Psoas muscle (tissue), 8 donors: Measurements from ENCODE around the gene ELOVL5. TPM values are rescaled to one million over a fixed set of nuclear protein-coding genes. Genes with fewer than 3 reads are reported as not detected.
A peak's percentile ranks its signal among the peaks of the same experiment; 100 is the strongest.

Source experiments
- ATAC-seq, 4 donors: fragments of 200-7000 bp; cut with Tn5 transposase; one replicate each; pipeline ENCODE4 v1.9.1; 2020; ENCODE audit warnings: moderate library complexity in 3 of 4, mild to moderate bottlenecking in 2 of 4
- DNase-seq, 2 donors: peaks; one replicate each; pipeline ENCODE4 v3.0.0-alpha.2; 2020
- H3K27ac ChIP-seq: fragments of 200-600 bp; one replicate; pipeline ENCODE4 v1.8.0; 2022
- H3K27me3 ChIP-seq, 3 donors: fragments of 200-600 bp in 1 of 3; one replicate each; pipeline versions ENCODE4 v1.6.1 to v1.8.0; 2013 to 2022; ENCODE audit warnings: low read length in 2 of 3, mild to moderate bottlenecking in 2 of 3, moderate library complexity in 1 of 3; ENCODE audit not compliant: insufficient read depth in 3 of 3
- H3K36me3 ChIP-seq, 2 donors: fragments of 200-600 bp in 1 of 2; one replicate each; pipeline versions ENCODE4 v1.6.1 to v1.8.0; 2013 to 2022; ENCODE audit warnings: low read depth in 1 of 2, mild to moderate bottlenecking in 1 of 2, moderate library complexity in 1 of 2; ENCODE audit not compliant: insufficient read depth in 1 of 2
- H3K4me1 ChIP-seq: fragments of 200-600 bp; one replicate; pipeline ENCODE4 v1.8.0; 2022
- H3K4me3 ChIP-seq: fragments of 200-600 bp; one replicate; pipeline ENCODE4 v1.8.0; 2022; ENCODE audit warnings: mild to moderate bottlenecking
- H3K9me3 ChIP-seq: fragments of 200-600 bp; one replicate; pipeline ENCODE4 v1.8.0; 2022
- CTCF ChIP-seq: fragments of 200-600 bp; IDR thresholded peaks from one replicate; pipeline ENCODE4 v1.8.0; 2022; ENCODE audit warnings: antibody characterized with exemption
- WGBS, 3 donors: extraction: QIAGEN DNeasy Blood & Tissue Kit; methylation state at CpG; one replicate each; pipeline versions ENCODE4 v1.1.6 to v1.1.7; 2013; 5-methylcytosine and 5-hydroxymethylcytosine counted together
- intact Hi-C, 2 donors: fragments of 100-400 bp; cut with DNase I; formaldehyde crosslinking; loops; one replicate each; pipeline versions ENCODE4 v1.11.0 to v1.14.2; 2022
- polyA plus RNA-seq, 3 donors: library from polyadenylated mRNA; stranded (reverse); fragments of 200-250 nt; gene quantifications; one replicate each; pipeline ENCODE4 v1.2.3, GENCODE V29; 2013
- total RNA-seq, 4 donors: library from RNA; stranded (reverse); fragmentation: NEBNext Ultra II Directional in 2 of 4; extraction: Animal tissue kit (Norgen Biotek cat#: 25700) in 2 of 4; gene quantifications; one replicate each; pipeline versions ENCODE4 v1.2.1 to v1.2.4, GENCODE V29; 2021 to 2023
- donor health status: healthy with polysubstance abuse.
- donor health status: DM: no; HTN: no; CAD: no; lungs with moderate emphysema.
- donor health status: Bipolar disorder and iron deficiency.
- donor health status: healthy.
- donor health status: DM: yes; HTN: yes; CAD: no.
- donor health status: DM: no; HTN: no; CAD: no.
- donor health status: DM: no; HTN: no; CAD: no.
- donor health status: DM: yes; HTN: yes; CAD: no.

Gene ELOVL5
- total and polyA plus RNA-seq, 7 donors, result 4.8 to 14.4 (median 7.5) TPM

DNA sequence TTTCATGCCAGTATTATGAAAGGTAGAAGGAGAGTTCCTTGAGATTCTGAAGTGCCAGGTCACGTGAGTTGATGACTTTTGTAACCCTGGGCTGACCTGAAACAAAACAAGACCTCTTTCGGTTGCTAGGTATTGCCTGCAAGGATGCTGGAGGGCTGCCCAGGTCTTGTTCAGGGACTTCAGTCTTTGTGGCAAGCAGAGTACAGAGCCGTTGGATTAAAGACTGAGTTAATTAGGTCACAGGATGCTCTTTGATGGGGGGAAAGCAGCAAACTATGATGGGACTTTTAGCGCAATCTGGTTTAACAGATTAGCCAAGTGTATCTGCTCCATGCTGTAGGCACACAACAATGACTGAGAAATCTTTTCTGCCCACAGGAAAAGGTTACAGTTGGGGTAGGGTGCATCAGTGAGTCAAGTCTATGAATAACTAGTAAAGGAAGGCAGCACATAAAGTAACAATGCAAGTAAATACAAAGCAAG lies 12.8 kb upstream of the ELOVL5 start:
- ATAC-seq, result no peak

DNA sequence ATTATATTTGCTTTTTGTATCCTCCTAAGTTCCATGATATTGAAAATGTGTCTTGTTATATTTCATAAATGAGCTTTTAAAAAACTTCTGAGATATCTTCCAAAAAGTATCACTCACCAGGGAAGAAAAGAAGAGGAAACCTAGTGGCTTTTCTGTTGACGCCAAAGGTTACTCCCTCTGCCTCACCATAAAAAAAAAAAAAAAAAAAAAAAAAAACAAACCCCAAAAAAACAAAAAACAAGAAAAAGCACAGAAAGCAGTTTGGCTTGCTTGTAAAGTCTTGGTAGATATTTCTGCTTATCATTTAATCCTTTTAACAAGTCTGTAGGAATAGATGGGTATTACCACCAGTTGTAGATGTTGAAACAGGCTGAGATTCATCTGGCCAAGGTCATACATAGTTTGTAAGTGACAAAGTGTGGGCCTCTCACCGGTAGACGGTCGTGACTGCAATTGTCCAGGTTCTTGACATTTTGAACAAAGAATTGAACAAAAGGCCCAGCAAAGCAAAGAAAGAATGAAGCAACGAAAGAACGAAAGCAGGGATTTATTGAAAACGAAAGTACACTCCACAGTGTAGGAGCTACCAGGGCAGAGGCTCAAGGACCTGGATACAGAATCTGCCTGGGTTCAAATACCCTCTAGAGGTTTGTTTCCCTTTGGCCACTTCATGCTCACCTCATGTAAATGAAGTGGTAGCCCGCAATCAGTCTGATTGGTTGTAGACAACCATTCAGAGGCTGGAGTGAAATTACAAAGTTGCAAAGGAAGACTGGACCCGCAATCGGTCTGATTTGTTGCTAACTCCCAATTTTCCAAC lies 11.6 kb upstream of the ELOVL5 start:
- H3K4me3 ChIP-seq, result peak overlapping the region; percentile 81
- H3K27me3 ChIP-seq, result no peaks in the 10 kb centered on the region
- H3K9me3 ChIP-seq, result no peaks in the 10 kb centered on the region
- WGBS, 3 donors, result 43 to 65% (median 44%) methylated on average over 10 of the region's 10 CpGs
- intact Hi-C loops, result no loop called here
- H3K27ac ChIP-seq, result peak overlapping the region; percentile 73
- DNase-seq, result no peak
- ATAC-seq, result no peak
- no peaks in the 10 kb centered on the region for H3K36me3 ChIP-seq
- no peak for TF ChIP-seq CTCF
- peaks cover 8% of the 10 kb centered on the region for H3K4me1 ChIP-seq

More for the DNA sequence above, 12.8 kb upstream of the ELOVL5 start:
- no peaks in the 10 kb centered on the region for H3K36me3 ChIP-seq
- WGBS, 3 donors, result 61 to 69% (median 65%) methylated on average over 4 of the region's 4 CpGs
- DNase-seq, result no peak
- H3K27ac ChIP-seq, result no peak overlapping the region
- H3K4me1 ChIP-seq, result peaks cover 8% of the 10 kb centered on the region
- no peak for TF ChIP-seq CTCF
- H3K9me3 ChIP-seq, result no peaks in the 10 kb centered on the region
- no peaks in the 10 kb centered on the region for H3K27me3 ChIP-seq
- intact Hi-C loops, result no loop called here
- H3K4me3 ChIP-seq, result no peak overlapping the region

DNA sequence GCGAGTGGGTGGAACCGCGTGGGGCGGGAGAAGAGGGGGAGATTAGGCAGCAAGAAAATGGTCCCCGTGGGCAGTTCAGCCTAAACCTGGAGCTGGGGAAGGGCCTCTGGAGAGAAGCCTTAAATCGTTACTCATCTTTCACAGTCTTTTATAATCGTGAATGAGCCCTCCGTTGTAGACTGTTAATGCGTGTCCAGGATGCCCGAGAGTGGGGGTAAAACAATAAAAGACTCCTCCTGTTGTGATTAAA lies 11.0 kb upstream of the ELOVL5 start:
- ATAC-seq (no peak), DNase-seq (no peak)
- no peaks in the 10 kb centered on the region for H3K36me3 ChIP-seq
- H3K4me1 ChIP-seq, result peaks cover 8% of the 10 kb centered on the region
- H3K9me3 ChIP-seq, result no peaks in the 10 kb centered on the region
- 4 to 8% (median 4%) methylated on average over 10 of the region's 10 CpGs for WGBS, 3 donors
- intact Hi-C loops, result loop anchor here in 1 of 2 donors (5.0 kb wide), 1 partner anchor 123 kb away; no protein-coding TSS in a partner anchor
- peak overlapping the region; percentile 81 for H3K4me3 ChIP-seq
- TF ChIP-seq CTCF, result no peak
- H3K27ac ChIP-seq, result peak overlapping the region; percentile 73
- H3K27me3 ChIP-seq, result no peaks in the 10 kb centered on the region

- Histone ChIP-seq H3K4me3 (peak overlapping the region; percentile 81), H3K27me3 (no peaks in the 10 kb centered on the region), H3K4me1 (peaks cover 8% of the 10 kb centered on the region), H3K36me3 (no peaks in the 10 kb centered on the region), H3K9me3 (no peaks in the 10 kb centered on the region), H3K27ac (peak overlapping the region; percentile 73)
- WGBS, 3 donors, result 0 to 2% (median 0%) methylated on average over 59 to 73 of the region's 73 CpGs
- TF ChIP-seq CTCF, result no peak
- DNase-seq (peak; percentile 95 to 96), ATAC-seq (peak; percentile 98 to 99 (median 99))
- intact Hi-C loops, result loop anchor here in 1 of 2 donors (5.0 kb wide), 1 partner anchor 123 kb away; no protein-coding TSS in a partner anchor
Observed at GRCh38 chr6:53359095-53359842, 10.5 kb upstream of the ELOVL5 start.
